NB4 (cell line): Measurements from ENCODE around the gene NANOS2.

Source experiments
- CTCF ChIP-seq: IDR thresholded peaks from one replicate; pipeline ENCODE4 v1.5.1; 2012; ENCODE audit warnings: low read depth, low read length
- POLR2A ChIP-seq: IDR thresholded peaks from 2 replicates; pipeline ENCODE4 v1.6.1; 2011; ENCODE audit warnings: mild to moderate bottlenecking; ENCODE audit not compliant: insufficient read length; ENCODE audit errors: extremely low read depth

GRCh38 chr19:45890877-45891276 is 23.7 kb downstream of the NANOS2 start:
- no peak for TF ChIP-seq POLR2A
- TF ChIP-seq CTCF: no peak
